Activated CD4-positive, alpha-beta T cell treated with anti-CD3 and anti-CD28 coated beads for 24 hours (primary cell): ENCODE results near the gene CMTM6.
"Not testable (repeated sequence)": the region's sequence is repeated elsewhere in the genome, so short reads cannot be mapped to it uniquely, and the experiment has no call there.

ENCODE experiments used
- DNase-seq, 2 donors: peaks; one replicate each; pipeline ENCODE4 v3.0.0-alpha.2; 2020; ENCODE audit warnings: low read depth in 2 of 2

The CMTM6 gene, protein sequence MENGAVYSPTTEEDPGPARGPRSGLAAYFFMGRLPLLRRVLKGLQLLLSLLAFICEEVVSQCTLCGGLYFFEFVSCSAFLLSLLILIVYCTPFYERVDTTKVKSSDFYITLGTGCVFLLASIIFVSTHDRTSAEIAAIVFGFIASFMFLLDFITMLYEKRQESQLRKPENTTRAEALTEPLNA

DNA sequence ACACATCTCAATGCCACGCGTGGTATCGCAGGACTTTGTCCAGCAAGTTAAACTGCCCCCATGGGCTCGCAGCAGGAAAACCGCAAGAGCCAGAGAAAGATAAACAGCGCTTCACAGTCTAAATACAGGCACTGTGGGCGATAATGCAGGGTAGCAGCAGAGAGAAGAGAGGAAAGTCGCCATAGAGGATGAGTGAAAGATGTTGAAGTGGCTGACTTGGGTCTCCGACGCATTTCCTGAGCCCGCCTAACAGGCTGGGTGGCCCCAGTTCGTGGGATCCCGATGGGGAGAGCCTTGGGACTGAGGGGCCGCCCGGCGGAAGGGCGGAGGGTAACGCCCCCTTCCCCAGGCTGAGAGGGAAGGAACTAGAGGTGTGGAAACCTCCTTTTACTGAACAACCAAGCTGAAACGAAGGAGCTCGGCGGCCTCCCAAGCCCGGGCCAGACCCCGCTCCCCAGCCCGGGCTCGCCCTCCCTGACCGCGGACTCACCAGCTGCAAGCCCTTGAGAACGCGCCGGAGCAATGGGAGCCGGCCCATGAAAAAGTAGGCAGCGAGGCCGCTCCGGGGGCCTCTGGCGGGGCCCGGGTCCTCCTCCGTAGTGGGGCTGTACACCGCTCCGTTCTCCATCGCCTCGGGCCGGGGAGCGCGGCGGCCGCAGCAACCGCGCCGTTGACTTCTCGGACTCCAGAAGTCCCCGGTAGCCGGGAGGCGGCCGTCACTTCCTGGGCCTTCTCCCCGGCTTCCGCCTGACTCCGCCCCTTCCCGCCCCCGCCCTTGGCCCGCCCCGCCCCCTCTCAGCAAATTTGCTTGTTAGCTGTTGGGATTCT is at the start of gene CMTM6:
Gene CMTM6 (minus strand): TSS at position 735 of the 828 bp plus-strand sequence. CDS start 107 bp downstream, at position 628.
- DNase-seq, result peak; percentile 55 to 65

DNA sequence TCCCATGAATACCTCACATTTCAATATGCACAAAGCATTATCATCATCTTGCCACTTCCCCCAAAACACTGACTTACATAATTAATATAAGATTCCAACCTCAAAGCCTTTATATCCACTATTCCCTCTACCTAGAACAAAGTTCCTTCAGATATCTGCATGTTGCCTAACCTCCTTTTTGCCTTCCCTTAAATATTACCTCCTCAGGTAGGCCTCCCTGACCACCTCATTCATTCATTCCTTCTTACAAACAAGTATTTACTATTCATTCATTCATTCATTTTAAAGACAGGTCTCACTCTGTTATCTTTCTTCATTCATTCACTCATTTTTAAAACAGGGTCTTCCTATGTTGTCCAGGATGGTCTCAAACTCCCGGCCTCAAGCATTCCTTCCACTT is 49.4 kb upstream of the CMTM6 start:
- no peak for DNase-seq

DNA sequence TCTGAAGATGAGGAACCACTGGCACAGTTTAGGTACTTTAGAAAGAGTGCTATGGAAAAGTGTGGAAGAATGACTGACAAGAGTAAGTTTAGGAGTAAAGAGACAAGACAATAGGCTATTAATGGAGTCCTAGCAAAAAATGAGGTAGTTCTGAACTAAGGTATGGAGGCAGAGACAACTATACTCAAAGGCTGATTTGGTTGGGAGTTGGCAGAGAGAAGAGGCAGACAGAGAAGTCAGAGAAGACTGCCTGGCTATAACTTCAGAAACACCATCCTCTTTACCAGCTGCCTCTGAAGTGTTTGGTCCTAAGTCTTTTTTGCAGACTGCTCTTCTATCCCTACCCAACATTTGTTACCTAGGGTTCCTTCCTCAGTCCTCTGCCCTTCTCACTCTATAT is 48.8 kb upstream of the CMTM6 start:
- DNase-seq, result no peak

DNA sequence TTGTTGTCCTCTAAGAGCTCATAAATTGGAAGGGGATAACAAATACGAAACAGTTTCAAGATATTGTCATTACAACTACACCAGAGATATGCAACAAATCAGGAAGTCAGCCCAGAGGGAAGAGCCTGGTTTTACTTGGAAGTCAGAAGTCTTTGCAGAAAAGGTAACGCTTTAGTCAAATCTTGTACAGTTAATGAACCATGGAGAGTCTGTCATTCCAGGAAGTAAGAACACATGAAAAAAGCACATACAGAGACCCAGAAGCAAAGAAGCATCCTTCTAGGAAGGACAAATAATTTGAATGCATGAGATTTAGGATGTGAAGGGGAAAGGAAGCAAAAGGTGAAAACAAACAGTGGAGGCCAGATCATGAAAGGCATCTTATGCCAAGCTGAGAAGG is 48.4 kb upstream of the CMTM6 start:
- no peak for DNase-seq

DNA sequence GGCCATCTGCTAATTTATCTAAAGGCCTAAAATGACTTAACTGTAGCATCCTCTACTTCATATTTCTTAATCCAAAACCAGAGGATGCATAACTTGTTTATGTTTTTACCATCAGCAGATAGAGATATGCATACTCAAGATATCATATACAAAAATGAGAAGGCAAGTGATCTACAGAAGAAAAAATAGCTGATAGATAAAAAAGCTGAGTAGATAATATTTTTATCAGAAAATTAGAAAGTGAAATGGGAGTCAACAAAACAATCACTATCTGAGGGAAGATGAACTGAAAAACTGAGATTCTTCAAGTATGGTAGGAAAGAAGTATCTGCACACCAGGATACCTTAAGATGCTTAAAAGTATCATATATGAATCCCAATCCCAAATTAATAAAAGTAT is 42.7 kb upstream of the CMTM6 start:
- DNase-seq, result no peak

DNA sequence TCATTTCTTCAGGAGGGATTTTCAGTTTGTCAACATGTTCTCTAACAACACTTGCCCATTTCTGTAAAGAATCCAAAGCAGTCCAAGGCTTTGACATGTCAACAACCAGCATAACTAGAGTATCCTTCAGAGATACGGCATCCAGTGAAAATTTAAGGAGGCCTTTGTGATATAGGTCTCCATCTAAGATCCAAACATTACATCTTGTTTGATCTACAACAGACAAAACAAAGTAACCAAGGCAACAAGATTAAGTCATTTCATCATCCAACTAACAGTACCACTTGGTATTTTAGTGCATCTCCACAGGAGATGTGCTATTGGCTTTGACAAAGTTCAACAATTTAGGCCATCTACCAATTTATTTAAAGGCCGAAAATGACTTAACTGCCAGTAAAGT is 42.2 kb upstream of the CMTM6 start:
- no peak for DNase-seq

DNA sequence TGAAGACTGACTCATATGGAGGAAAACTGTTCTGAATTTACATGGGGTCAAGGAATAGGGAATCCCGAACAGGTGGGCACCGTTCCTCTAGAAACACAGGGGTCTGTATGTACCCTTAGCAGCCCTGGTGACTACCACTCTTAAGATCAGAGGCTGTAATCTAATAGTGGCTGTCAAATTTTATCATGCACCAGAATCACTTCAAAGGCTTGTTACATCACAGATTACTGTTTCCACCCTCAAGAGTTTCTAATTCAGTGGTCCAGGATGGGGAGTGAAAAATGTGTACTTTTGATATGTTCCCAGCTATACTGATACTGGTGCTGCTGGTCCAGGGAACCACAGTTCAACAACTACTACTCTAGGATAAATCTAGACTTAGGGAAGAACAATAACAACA is 40.2 kb upstream of the CMTM6 start:
- no peak for DNase-seq

DNA sequence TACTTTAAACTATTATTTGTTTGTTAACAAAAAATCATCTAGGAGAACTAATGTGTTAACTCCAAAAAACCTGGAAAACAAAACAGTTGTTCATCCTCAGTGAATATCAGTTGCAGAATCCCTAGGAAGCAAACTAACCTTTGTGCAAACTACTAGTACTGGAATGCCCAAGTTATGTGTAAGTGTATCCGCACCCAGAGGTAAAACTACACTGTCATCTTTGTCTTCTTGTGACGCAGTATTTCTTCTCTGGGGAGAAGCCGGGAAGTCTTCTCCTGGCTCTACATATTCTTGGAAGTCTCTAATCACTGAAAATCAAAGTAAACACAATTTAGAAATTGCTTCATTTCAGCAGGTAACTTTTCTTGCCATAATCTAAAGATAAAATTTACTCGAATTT is 38.2 kb upstream of the CMTM6 start:
- DNase-seq, result no peak

DNA sequence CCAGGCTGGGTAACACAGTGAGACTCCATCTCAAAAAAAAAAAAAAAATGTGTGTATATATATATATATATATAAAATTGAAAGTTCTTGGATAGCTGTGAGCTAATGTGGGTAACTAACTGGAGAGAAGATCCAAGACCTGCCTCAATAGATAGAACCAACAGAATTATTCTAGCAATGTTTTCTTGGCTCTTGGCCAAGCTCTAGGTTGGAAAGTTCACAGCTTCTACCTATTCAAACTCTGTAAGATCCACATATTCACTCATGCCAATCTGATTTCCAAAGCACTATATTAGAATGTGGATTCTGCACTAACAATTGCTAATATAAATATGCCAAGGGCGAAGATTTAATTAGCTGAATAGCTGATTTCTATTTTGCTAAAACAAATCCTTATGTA is 29.8 kb upstream of the CMTM6 start:
- DNase-seq, result no peak

DNA sequence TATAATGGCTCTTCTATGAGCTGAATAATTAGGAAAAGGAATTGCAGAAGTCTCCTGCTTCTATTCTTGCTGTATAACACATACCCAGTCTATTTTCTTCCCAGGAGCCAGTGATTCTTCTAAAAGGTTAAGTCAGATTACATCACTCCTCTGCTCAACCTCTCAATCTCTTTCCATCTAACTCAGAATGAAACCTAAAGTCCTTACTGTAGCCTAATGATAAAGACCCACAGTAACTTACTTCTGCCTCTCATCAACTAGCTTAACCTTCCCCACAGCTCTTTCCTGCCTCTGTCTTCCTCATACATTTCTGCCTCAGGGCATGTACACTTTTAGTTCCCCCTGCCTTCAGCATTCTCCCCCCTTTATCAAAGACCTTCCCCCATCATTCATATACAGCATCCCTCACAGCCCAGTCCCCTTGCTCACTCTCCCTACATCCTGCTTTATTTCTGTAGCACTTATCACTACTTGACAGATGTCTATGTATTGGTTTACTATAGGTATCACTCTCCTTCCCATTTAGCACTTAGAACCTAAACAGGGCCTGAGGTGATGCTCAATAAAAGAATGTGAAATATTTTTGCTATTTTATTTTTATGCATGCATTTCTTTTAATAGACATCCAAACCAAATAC is 28.5 kb upstream of the CMTM6 start:
- DNase-seq, result no peak

DNA sequence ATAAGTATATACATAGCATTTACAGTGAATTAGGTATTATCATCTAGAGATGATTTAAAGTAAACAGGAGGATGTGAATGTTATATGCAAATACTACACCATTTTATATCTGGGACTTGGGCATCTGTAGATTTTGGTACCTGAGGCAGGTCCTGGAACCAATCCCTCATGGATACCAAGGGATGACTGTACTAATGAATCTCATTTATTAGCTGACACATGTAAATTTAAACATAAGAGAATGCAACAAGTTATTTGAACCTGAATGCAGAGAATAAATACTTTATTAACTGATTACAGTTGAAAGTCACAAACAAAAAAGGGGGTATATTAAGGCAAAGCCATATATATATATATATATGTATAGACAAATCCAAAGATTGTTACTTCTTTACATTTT is 23.1 kb upstream of the CMTM6 start:
- no peak for DNase-seq

DNA sequence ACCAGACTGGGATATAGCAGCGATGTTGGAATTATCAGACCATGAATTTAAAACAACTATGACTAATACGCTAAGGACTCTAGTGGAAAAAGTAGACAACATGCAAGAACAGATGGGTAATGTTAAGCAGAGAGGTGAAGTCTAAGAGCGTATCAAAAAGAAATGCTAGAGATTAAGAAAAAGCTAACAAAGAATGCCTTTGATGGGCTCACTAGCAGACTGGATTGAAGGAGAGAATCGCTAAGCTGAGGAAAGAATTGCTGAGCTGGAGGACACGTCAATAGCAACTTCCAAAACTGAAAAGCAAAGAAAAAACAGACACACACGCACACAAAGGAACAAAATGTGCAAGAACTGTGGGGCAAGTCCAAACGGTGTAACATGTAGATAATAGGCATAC is 20.0 kb upstream of the CMTM6 start:
- no peak for DNase-seq

DNA sequence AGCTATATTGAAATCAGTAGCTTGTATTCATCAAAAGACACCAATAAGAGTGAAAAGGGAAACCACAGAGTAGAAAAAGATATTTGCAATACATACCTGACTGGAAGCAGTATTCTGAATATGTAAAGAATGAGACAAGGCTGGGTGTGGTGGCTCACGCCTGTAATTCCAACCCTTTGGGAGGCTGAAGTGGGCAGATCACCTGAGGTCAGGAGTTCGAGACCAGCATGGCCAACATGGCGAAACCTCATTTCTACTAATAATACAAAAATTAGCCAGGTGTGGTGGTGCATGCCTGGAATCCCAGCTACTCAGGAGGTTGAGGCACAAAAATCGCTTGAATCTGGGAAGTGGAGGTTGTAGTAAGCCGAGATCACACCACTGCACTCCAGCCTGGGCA is 16.3 kb upstream of the CMTM6 start:
- not testable (repeated sequence) for DNase-seq

DNA sequence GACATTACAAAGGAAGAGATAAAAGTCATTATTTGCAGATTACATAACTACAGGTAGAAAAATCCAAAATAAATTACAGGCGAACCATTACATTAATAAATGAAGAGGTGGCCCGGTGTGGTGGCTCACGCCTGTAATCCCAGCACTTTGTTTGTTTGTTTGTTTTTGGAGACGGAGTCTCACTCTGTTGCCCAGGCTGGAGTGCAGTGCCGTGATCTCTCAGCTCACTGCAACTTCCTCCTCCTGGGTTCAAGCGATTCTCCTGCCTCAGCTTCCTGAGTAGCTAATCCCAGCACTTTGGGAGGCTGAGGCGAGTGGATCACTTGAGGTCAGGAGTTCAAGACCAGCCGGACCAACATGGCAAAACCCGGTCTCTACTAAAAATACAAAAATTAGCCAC is 14.1 kb upstream of the CMTM6 start:
- not testable (repeated sequence) for DNase-seq

DNA sequence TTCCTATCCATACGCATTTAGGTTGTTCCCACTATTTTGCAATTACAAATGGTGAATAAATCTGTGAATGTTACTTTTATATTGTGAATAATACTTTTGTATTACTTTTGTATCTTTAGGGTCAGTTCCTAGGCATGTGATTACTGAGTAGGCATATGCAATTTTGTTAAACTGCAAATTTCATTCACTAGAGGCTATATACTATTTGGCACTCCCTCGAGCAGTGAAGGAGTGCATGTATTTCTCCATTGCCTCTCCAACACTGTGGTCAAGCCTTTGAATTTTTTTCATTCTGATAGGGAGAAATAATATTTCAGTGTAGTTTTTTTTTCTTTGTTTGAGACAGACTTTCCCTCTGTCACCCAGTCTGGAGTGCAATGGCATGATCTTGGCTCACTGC is 8.4 kb upstream of the CMTM6 start:
- DNase-seq, result no peak

DNA sequence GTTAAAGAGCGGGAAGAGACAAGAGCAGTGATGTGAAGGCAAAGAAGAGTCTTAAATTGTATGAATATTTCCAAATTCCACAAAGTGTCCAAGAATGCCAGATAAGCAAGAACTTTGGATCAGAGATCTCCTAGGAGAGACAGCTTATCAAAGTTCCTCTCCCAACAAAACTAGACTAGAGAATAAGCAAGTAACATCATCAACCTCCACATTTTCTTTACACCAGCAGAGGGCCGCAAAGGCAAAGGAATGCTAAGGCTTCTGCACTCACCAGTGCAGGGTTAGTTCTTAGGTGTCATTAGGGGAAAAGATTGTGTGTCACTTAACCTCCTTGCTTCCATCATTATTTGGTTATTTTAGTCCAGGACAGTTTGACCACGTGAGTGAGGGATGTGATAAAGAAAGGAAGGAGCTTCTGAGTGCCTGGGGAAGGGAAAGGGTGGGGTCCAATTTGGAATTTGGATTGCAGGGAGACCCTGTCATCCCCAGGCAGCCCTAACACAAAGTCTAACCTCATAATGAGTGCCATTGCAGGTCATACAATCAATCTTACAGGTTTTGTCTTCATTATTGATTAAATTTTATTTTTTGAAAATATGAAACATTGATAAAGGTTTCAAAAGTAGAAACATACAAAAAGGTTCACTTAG is 7.5 kb upstream of the CMTM6 start:
- DNase-seq, result peak; percentile 28 to 50

DNA sequence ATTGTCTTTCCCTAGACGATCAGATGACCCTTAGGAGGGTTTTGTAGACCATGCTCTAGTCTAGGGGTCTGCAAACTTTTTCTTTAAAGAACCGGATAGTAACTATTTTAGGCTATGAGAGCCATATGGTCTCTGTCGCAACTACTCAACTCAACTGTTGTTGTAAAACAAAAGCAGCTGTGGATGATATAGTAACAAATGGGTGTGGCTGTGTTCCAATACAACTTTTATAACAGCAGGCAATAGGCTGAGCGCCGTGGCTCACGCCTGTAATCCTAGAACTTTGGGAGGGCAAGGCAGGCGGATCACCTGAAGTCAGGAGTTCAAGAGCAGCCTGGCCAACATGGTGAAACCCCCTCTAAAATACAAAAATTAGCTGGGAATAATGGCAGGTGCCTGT is 6.1 kb upstream of the CMTM6 start:
- no peak for DNase-seq

DNA sequence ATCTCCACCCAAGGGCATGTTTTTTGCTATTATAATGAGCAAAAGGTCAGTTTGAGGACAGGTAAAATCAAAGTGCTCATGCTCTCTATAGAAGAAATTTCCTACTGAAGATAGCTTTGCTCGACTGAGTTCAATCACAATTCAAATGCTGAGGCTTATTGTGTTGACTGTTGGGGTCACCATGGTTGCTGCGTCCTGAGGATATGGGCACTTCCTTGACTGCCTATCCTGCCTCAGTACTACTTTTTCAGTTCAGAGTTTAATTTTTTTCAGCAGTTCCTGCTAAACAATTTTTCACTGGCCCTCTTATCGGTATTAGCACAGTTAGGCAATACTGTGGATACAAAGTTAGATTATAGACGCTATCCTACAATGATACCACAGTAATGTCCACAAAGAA is 3.8 kb upstream of the CMTM6 start:
- DNase-seq, result no peak

DNA sequence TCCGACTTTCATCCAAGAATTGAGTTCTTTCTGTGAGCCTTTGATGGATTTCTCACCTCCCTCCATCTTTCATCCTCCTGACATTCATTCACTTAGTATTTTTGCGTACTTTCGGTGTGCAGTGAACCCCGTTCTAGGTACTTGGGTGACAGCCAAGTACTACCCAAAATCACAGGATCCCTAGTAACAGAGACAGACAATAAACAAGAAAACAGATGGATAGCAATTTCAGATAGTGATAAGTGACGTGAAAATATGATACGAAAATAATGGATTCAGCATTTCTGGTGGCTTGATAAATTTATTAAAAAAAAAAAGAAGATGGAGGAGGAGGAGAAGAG is 264 bp upstream of the CMTM6 start:
- DNase-seq, result no peak

DNA sequence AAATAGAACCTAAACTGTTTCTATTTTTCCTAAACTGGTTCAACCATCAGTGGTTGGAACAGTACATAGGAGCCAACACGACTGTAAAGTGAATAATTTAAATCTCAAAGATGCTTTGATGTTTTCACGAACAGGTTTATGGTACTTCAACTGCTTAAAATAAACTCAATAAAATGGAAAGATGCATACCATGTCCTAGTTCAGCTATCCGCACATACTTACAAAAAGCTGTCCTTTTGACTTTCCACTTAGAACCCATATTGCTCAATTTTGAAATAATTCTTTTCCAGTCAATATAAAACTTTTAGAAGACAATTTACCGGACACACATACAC is 902 bp downstream of the CMTM6 start:
- DNase-seq, result no peak

DNA sequence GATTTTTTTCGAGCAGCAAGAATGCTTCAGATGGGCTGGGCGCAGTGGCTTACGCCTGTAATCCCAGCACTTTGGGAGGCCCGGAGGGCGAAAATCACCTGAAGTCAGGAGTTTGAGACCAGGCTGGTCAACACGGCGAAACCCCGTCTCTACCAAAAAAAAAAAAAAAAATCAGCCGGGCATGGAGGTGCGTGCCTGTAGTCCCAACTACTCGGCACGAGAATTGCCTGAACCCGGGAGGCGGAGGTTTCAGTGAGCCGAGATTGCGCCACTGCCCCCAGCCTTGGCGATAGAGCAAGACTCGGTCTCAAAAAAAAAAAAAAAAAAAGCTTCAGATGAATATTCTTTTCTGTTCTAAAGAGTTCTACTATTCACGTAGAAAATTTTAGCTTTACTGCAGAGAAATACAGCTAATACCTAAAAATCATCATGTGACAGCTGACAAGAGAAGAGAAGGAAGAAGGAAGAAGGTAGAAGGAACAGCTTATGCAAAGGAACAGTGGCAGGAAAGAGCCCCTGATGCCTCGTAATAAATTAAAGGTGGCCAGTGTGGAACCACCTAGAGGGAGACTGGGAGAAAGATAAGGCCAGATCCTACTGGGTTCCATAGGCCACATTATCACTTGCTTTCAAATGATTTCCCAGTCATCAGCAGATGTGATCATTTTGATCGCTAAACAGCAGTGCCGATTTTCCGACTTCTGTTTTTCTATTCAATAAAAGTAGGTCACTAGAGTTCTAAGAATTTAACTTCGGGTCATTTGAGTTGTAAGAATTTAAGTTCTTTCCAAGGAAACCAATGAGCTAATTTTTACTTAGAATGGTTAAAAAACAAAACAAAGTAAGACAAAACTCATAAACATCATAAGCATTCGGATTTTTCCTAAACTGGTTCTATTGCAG is 1.5 kb downstream of the CMTM6 start:
- no peak for DNase-seq

DNA sequence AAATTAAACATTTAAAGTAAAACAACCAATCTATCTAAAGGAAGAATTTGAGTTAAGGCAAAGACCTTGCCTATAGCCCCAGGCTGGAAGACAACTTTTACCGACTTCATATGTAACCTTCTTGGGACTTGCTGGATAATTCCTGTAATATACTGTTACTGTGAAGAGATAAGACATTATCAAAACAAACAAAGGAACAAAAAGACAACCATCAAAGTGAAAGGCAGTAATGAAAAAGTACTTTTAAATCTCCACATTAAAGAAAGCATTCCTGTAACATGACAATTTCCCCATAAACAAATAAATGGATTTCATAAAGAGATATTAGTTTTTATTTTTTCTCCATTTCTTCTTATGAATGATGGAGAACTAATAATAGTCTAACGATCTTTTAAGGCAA is 2.4 kb downstream of the CMTM6 start:
- DNase-seq, result no peak
